Measurements from ENCODE around the gene MGAT3.
A peak's percentile ranks its signal among the peaks of the same experiment; 100 is the strongest.

MGAT3 gene

GRCh38 chr22:39429916-39430575 lies 26.8 kb upstream of the MGAT3 start:
- DNase-seq, result no peak

GRCh38 chr22:39430576-39431150 lies 26.1 kb upstream of the MGAT3 start:
- no peak for DNase-seq

GRCh38 chr22:39431216-39431801 lies 25.5 kb upstream of the MGAT3 start:
- no peak for DNase-seq

- DNase-seq, result peak; percentile 61 to 80 (median 64)
Observed at GRCh38 chr22:39431821-39432251, 25.0 kb upstream of the MGAT3 start.

- DNase-seq, result no peak
Observed at GRCh38 chr22:39432361-39432811, 24.4 kb upstream of the MGAT3 start.

GRCh38 chr22:39433476-39434242 lies 23.2 kb upstream of the MGAT3 start:
- DNase-seq, result peak in 1 of 3 donors; percentile 6

- peak in 2 of 3 donors; percentile 10 to 26 for DNase-seq
Observed at GRCh38 chr22:39434243-39434653, 22.6 kb upstream of the MGAT3 start.

GRCh38 chr22:39434721-39435120 lies 22.1 kb upstream of the MGAT3 start:
- DNase-seq, result no peak

GRCh38 chr22:39435616-39436015 lies 21.2 kb upstream of the MGAT3 start:
- peak in 1 of 3 donors; percentile 12 for DNase-seq

- peak in 1 of 3 donors; percentile 12 for DNase-seq
Observed at GRCh38 chr22:39437791-39438704, 18.8 kb upstream of the MGAT3 start.

- DNase-seq, result peak; percentile 69 to 78 (median 78)
Observed at GRCh38 chr22:39439170-39439569, 17.6 kb upstream of the MGAT3 start.

GRCh38 chr22:39443398-39443797 lies 13.4 kb upstream of the MGAT3 start:
- no peak for DNase-seq

- peak in 1 of 3 donors; percentile 16 for DNase-seq
Observed at GRCh38 chr22:39444247-39444800, 12.5 kb upstream of the MGAT3 start.

- DNase-seq, result no peak
Observed at GRCh38 chr22:39444937-39445465, 11.8 kb upstream of the MGAT3 start.

GRCh38 chr22:39445678-39446077 lies 11.1 kb upstream of the MGAT3 start:
- DNase-seq, result no peak

GRCh38 chr22:39446239-39446721 lies 10.5 kb upstream of the MGAT3 start:
- peak in 1 of 3 donors; percentile 17 for DNase-seq

- DNase-seq, result no peak
Observed at GRCh38 chr22:39448205-39449054, 8.4 kb upstream of the MGAT3 start.

GRCh38 chr22:39449708-39450107 lies 7.1 kb upstream of the MGAT3 start:
- no peak for DNase-seq

GRCh38 chr22:39450258-39450955 lies 6.4 kb upstream of the MGAT3 start:
- DNase-seq, result no peak

GRCh38 chr22:39452740-39453040 lies 4.1 kb upstream of the MGAT3 start:
- no peak for DNase-seq
